ENCODE measurements around the gene BCL7C. TPM values are rescaled to one million over a fixed set of nuclear protein-coding genes. Genes with fewer than 3 reads are reported as not detected.

The BCL7C gene
- total and polyA plus RNA-seq, 2 of the 8 experiments (the other 6 are each of a cell fraction or from before 2014, with no cell fraction given): 8.6 to 17.2 TPM

- Histone ChIP-seq H3K9me3 (ENCODE audit: insufficient read depth in 2 of 2, low read depth in 1 of 2, low read length in 1 of 2) (no peaks in the 10 kb centered on the region), H4K8ac (ENCODE audit: extremely low read depth, insufficient read depth, low read length) (no peak overlapping the region; the same call in 1 of the 2 replicates), H4K91ac (replicated peaks; ENCODE audit: insufficient read length, low read length) (no peak overlapping the region), H2BK120ac (replicated peaks; ENCODE audit: low read depth, low read length) (no peak overlapping the region), H2BK20ac (ENCODE audit: low read length) (no peak overlapping the region), H3K4me2 (ENCODE audit: insufficient read depth in 1 of 2, low read depth in 2 of 2, low read length in 2 of 2) (no peak overlapping the region), H3K4me3 (ENCODE audit: extremely low read depth in 1 of 4, insufficient read depth in 2 of 4, low read depth in 3 of 4, low read length in 4 of 4) (no peak overlapping the region), H3K56ac (replicated peaks; ENCODE audit: insufficient read length, low read depth, low read length) (no peak overlapping the region), H3K23me2 (ENCODE audit: low read depth, low read length) (peaks cover 4% of the 10 kb centered on the region; the same call in 1 of the 2 replicates), H3K23ac (ENCODE audit: insufficient read length) (no peak overlapping the region), H3K14ac (ENCODE audit: insufficient read length) (no peak overlapping the region), H2AFZ (ENCODE audit: low read length) (no peak overlapping the region), H3K27me3 (replicated peaks in 1 of 4; ENCODE audit: control insufficient read depth in 3 of 4, extremely low read depth in 1 of 4, insufficient read depth in 3 of 4, low read length in 3 of 4) (peaks cover 0 to 19% (median 3%) of the 10 kb centered on the region in 4 experiments; a peak in 4 of 7 replicates), H2BK12ac (ENCODE audit: low read depth, low read length) (peak overlapping the region; percentile 43; the same call in 1 of the 2 replicates), H3K36me3 (ENCODE audit: control insufficient read depth in 2 of 4, insufficient read depth in 4 of 4, low read length in 3 of 4) (no peaks in the 10 kb centered on the region), H4K20me1 (replicated peaks in 1 of 2; ENCODE audit: control insufficient read depth in 1 of 2, insufficient read depth in 2 of 2, low read length in 2 of 2) (no peaks in the 10 kb centered on the region), H3K79me1 (ENCODE audit: low read depth, low read length) (no peaks in the 10 kb centered on the region), H3K4me1 (replicated peaks in 1 of 4; ENCODE audit: control insufficient read depth in 3 of 4, insufficient read depth in 4 of 4, low read length in 3 of 4) (peaks cover 2 to 5% (median 4%) of the 10 kb centered on the region in 4 experiments; a peak in 5 of 7 replicates), H2BK5ac (ENCODE audit: low read depth, low read length) (no peak overlapping the region), H3K79me2 (ENCODE audit: control insufficient read depth in 1 of 2, insufficient read depth in 2 of 2, low read length in 2 of 2) (no peaks in the 10 kb centered on the region), H4K5ac (ENCODE audit: insufficient read length, low read depth, low read length) (no peak overlapping the region), H3K9ac (replicated peaks in 1 of 4; ENCODE audit: extremely low read depth in 1 of 4, low read depth in 3 of 4, low read length in 3 of 4) (no peak overlapping the region), H2BK15ac (ENCODE audit: low read length) (peak overlapping the region; percentile 95; the same call in 1 of the 2 replicates), H3K4ac (replicated peaks; ENCODE audit: insufficient read length, low read depth, low read length) (no peak overlapping the region), H3K18ac (ENCODE audit: extremely low read depth, low read length) (peak overlapping the region; percentile 32; the same call in 1 of the 2 replicates), H2AK5ac (ENCODE audit: low read depth, low read length) (no peak overlapping the region), H3K27ac (ENCODE audit: low read depth, low read length) (no peak overlapping the region)
- FAIRE-seq (no peak), DNase-seq (ENCODE audit: low read depth in 1 of 2, low spot score in 2 of 2) (no peak)
- WGBS, 2 experiments (ENCODE audit: extremely low coverage in 1 of 2, insufficient coverage in 1 of 2, insufficient read length in 1 of 2, insufficient replicate concordance in 2 of 2, low coverage in 1 of 2, low lambda C conversion rate in 2 of 2, missing lambda C conversion rate in 1 of 2): 96% methylated on average over 13 of the region's 19 CpGs; no CpG with 5 or more reads in 1 of the 2 experiments
- POLR2A ChIA-PET (ENCODE audit: partially characterized antibody): no interaction called here
- TF ChIP-seq, protein P1, sequence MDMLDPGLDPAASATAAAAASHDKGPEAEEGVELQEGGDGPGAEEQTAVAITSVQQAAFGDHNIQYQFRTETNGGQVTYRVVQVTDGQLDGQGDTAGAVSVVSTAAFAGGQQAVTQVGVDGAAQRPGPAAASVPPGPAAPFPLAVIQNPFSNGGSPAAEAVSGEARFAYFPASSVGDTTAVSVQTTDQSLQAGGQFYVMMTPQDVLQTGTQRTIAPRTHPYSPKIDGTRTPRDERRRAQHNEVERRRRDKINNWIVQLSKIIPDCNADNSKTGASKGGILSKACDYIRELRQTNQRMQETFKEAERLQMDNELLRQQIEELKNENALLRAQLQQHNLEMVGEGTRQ (IDR thresholded peaks at IDR 0.05; ENCODE audit: low read length): no peak
- TF ChIP-seq ZNF274 (IDR thresholded peaks at IDR 0.05; ENCODE audit: borderline replicate concordance, extremely low read depth, low read length): no peak
- no peak for TF ChIP-seq KDM1A (IDR thresholded peaks at IDR 0.05; ENCODE audit: borderline replicate concordance, low read length)
- TF ChIP-seq EZH2 (IDR thresholded peaks at IDR 0.05; ENCODE audit: low read depth, low read length, severe bottlenecking): no peak
- TF ChIP-seq SP1 (IDR thresholded peaks at IDR 0.05; ENCODE audit: low read depth, low read length): no peak
- TF ChIP-seq SP4 (IDR thresholded peaks at IDR 0.05; ENCODE audit: low read length): no peak
- TF ChIP-seq SIN3A (conservative IDR thresholded peaks at IDR 0.05 in 1 of 2, IDR thresholded peaks at IDR 0.05 in 1 of 2; ENCODE audit: low read depth in 1 of 2, low read length in 2 of 2): no peak
- CTCF ChIA-PET (ENCODE audit: partially characterized antibody): interaction anchor here (0.7 to 6.4 kb wide), 3 partner anchors 9 to 59 kb away, joined by 3 to 69 read pairs (median 3); no protein-coding TSS in a partner anchor
Observed at GRCh38 chr16:30904114-30904780, 10.4 kb upstream of the BCL7C start.
